A673 (cell line): ENCODE data around the gene CTNNA3. TPM values are rescaled to one million over a fixed set of nuclear protein-coding genes. Genes with fewer than 3 reads are reported as not detected.

Source experiments
- BruUV-seq: library from RNA; stranded (reverse); fragments of 400-500 nt; replicated peaks from 2 replicates; lab custom pipeline; 2021; lab: Mats Ljungman, UMichigan
- CTCF ChIA-PET: fragments of 300-600 bp; sonication (Branson Sonifier 250); formaldehyde crosslinking; loops from one replicate; lab custom pipeline; 2022; ENCODE audit warnings: antibody characterized with exemption; lab: Charles Lee
- POLR2A ChIA-PET: fragments of 300-600 bp; sonication (Branson Sonifier 250); formaldehyde crosslinking; loops from one replicate; lab custom pipeline; 2022; ENCODE audit warnings: antibody characterized with exemption; ENCODE audit not compliant: low non-redundant PET; lab: Charles Lee
- DNase-seq: peaks from one replicate; pipeline ENCODE4 v3.0.0-alpha.2; 2015; ENCODE audit warnings: low spot score
- H3K27ac ChIP-seq: fragments of 200-600 bp; sonication (generic); 2 replicates; pipeline ENCODE4 v1.5.1; 2016; ENCODE audit warnings: mixed run types, low read depth, mild to moderate bottlenecking, mixed read lengths, antibody characterized with exemption, low read length; ENCODE audit not compliant: poor library complexity, severe bottlenecking
- H3K27me3 ChIP-seq: fragments of 200-600 bp; sonication (generic); replicated peaks from 2 replicates; pipeline ENCODE4 v1.6.1; 2017; ENCODE audit warnings: mixed run types, low read depth, mild to moderate bottlenecking, mixed read lengths, antibody characterized with exemption, low read length; ENCODE audit not compliant: insufficient read depth, poor library complexity
- H3K36me3 ChIP-seq: fragments of 200-600 bp; sonication (generic); 2 replicates; pipeline ENCODE4 v1.6.1; 2016; ENCODE audit warnings: mixed run types, mild to moderate bottlenecking, mixed read lengths, antibody characterized with exemption, low read length; ENCODE audit not compliant: insufficient read depth, poor library complexity, severe bottlenecking
- H3K4me1 ChIP-seq: fragments of 200-600 bp; sonication (generic); 2 replicates; pipeline ENCODE4 v1.6.1; 2017; ENCODE audit warnings: mixed run types, mild to moderate bottlenecking, mixed read lengths, antibody characterized with exemption, low read length; ENCODE audit not compliant: insufficient read depth, poor library complexity, severe bottlenecking
- H3K4me3 ChIP-seq: fragments of 200-600 bp; sonication (generic); 2 replicates; pipeline ENCODE4 v1.5.1; 2016; ENCODE audit warnings: low read depth, mixed run types, mild to moderate bottlenecking, mixed read lengths, low read length; ENCODE audit not compliant: poor library complexity, severe bottlenecking
- H3K9me3 ChIP-seq: fragments of 200-600 bp; sonication (generic); 2 replicates; pipeline ENCODE4 v1.6.1; 2016; ENCODE audit warnings: mixed run types, low read depth, mild to moderate bottlenecking, mixed read lengths, antibody characterized with exemption, low read length; ENCODE audit not compliant: poor library complexity, severe bottlenecking
- CTCF ChIP-seq: fragments of 300-800, 200-600 bp; sonication (generic); conservative IDR thresholded peaks from 2 replicates; pipeline ENCODE4 v1.5.1; 2017; ENCODE audit warnings: low read depth, mild to moderate bottlenecking, antibody characterized with exemption, low read length, moderate library complexity, mixed read lengths
- EZH2 ChIP-seq: fragments of 200-600 bp; sonication (generic); IDR thresholded peaks from 2 replicates; pipeline ENCODE4 v1.6.1; 2017; ENCODE audit warnings: borderline replicate concordance, low read depth, mild to moderate bottlenecking, mixed read lengths, antibody characterized with exemption, low read length; ENCODE audit not compliant: poor library complexity, severe bottlenecking
- intact Hi-C: fragments of 100-400 bp; cut with micrococcal nuclease; formaldehyde crosslinking; loops from one replicate; pipeline ENCODE4 v1.10.0; 2022; ENCODE audit not compliant: unreplicated experiment
- total RNA-seq: library from RNA; stranded (reverse); gene quantifications from 2 replicates; pipeline ENCODE4 v1.2.3, GENCODE V29; 2021

CTNNA3 gene
- total RNA-seq, 1 experiment from 2014 or later, result not detected

- DNase-seq, result no peak
- Histone ChIP-seq H3K36me3 (no peaks in the 10 kb centered on the region), H3K4me3 (no peak overlapping the region), H3K4me1 (no peaks in the 10 kb centered on the region), H3K9me3 (peaks cover 12% of the 10 kb centered on the region), H3K27me3 (no peaks in the 10 kb centered on the region), H3K27ac (no peak overlapping the region)
- CTCF ChIA-PET, result no interaction called here
- POLR2A ChIA-PET, result no interaction called here
- intact Hi-C loops, result no loop called here
- TF ChIP-seq CTCF (no peak), EZH2 (no peak)
- no TSS peak for BruUV-seq
Measured at GRCh38 chr10:66045859-66046258, 1650.1 kb downstream of the CTNNA3 start.

DNA sequence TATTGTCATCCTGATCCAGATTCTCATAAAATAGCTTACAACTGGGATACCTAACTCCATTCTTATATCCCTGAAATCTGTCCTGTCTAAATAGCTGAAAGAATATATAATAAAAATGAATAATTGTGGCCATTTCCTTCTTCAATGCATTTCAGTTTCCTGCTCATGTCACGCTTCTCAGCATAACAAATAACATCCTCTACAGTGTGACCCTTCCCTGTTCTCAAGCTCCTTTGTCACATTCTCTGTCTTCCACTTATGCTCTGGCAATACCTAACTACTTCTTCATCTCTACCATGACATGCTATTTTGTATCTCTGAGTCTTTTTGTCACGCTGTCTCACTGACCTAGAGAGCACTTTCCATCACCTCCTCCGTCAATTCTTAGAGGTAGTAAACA, 1654.2 kb downstream of the CTNNA3 start:
- CTCF ChIA-PET, result no interaction called here
- Histone ChIP-seq H3K27ac (no peak overlapping the region), H3K36me3 (no peaks in the 10 kb centered on the region), H3K4me3 (no peak overlapping the region), H3K4me1 (no peaks in the 10 kb centered on the region), H3K27me3 (no peaks in the 10 kb centered on the region), H3K9me3 (peaks cover 9% of the 10 kb centered on the region)
- no peak for DNase-seq
- POLR2A ChIA-PET, result no interaction called here
- TF ChIP-seq CTCF (no peak), EZH2 (no peak)
- intact Hi-C loops, result no loop called here
- BruUV-seq, result no TSS peak

- H3K36me3 ChIP-seq, result no peaks in the 10 kb centered on the region
- BruUV-seq, result no TSS peak
- H3K27ac ChIP-seq, result no peak overlapping the region
- H3K9me3 ChIP-seq, result peaks cover 4% of the 10 kb centered on the region
- DNase-seq, result no peak
- ChIA-PET POLR2A (no interaction called here), CTCF (no interaction called here)
- intact Hi-C loops, result no loop called here
- no peak for TF ChIP-seq EZH2
- TF ChIP-seq CTCF, result no peak
- H3K4me1 ChIP-seq, result no peaks in the 10 kb centered on the region
- H3K27me3 ChIP-seq, result no peaks in the 10 kb centered on the region
- H3K4me3 ChIP-seq, result no peak overlapping the region
Measured at GRCh38 chr10:66038623-66039022, 1657.4 kb downstream of the CTNNA3 start.
